Right renal cortex interstitium (tissue), 3 donors: ENCODE data around the gene POLN. TPM values are rescaled to one million over a fixed set of nuclear protein-coding genes. Genes with fewer than 3 reads are reported as not detected.

Experiments
- DNase-seq, 3 donors: peaks; one replicate each; pipeline ENCODE4 v3.0.0-alpha.2; 2013; ENCODE audit warnings: low read depth in 3 of 3, low spot score in 2 of 3
- polyA plus RNA-seq, 3 donors: library from polyadenylated mRNA; unstranded; fragments of 120-200 nt; gene quantifications; one replicate each; pipeline ENCODE4 v1.2.1, GENCODE V29; 2013; ENCODE audit not compliant: insufficient read length in 3 of 3

Gene POLN
- polyA plus RNA-seq, 3 donors, result 2.5 to 3.3 (median 2.8) TPM

- DNase-seq, result no peak
These were observed 10.7 kb upstream of the POLN start for GRCh38 chr4:2252530-2253091.

DNA sequence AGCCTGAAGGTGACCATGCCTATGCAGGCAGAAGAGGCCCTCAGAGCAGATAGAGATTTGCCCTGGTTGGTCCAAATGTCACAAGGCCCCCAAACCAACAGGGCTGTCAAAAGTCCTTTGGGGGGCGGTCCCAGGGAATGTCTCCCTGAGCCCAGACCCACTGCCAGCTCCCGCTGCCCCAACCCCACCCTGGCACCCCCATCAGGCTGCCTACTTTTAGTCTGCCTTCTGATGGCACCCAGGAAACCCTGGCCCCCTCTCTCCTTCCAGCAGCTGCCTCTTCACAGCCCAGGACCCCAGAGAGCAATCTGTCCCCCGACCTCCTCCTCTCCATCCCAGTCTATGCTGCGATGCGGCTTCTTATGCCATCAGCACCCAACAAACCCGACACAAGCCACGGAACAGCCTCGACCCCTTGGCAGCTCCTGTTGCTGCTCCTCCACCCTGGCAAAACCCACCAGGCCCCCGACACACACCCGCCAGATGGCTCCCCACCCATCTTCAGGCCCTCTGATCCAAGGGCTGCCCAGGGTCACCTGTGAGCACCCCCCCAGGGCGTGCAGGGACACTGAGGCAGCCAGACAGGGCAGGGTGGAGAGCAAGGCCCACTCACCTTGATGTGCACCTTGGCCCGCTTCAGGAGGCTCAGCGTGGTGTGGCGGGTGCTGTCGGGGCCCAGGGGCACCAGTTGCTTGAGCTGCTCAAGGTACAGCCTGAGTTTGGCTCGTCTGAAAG, 10.0 kb upstream of the POLN start:
- DNase-seq, result no peak

- no peak for DNase-seq
These were observed 9.3 kb upstream of the POLN start for GRCh38 chr4:2251073-2251794.

DNA sequence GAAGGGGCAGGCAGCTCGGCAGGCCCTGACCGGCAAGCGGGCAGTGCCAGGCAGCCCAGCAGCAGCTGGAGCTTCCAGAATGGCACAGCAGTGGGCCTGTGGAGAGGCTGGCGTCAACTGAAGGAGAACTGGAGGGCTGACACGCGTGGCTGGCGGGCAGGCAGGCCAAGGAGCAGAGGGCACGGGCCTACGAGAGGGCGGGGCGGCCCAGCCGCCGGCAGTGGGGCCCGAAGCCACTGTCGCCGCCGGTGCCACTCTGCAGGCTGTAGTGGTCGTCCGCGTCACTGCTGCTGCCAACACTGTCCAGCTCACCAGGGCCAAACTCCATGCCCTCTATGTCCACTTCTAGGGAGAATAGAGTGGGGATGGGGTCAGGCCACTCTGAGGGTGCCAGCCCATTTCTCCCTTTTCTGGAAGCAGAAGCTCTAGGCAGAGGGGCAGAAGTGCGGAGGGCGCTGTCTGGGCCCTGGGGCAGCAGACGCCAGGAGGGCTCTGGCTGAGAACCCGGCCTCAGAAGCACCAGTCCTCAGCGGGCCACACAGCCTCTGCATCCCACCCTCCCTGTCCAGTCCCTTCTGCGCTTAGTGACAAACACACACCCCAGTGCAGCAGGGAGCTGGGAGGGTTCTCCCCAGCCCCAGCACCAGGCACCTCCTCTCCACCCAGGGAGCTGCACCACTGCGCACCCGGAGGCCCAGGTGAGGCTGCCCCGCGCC, 8.6 kb upstream of the POLN start:
- DNase-seq, result no peak

DNA sequence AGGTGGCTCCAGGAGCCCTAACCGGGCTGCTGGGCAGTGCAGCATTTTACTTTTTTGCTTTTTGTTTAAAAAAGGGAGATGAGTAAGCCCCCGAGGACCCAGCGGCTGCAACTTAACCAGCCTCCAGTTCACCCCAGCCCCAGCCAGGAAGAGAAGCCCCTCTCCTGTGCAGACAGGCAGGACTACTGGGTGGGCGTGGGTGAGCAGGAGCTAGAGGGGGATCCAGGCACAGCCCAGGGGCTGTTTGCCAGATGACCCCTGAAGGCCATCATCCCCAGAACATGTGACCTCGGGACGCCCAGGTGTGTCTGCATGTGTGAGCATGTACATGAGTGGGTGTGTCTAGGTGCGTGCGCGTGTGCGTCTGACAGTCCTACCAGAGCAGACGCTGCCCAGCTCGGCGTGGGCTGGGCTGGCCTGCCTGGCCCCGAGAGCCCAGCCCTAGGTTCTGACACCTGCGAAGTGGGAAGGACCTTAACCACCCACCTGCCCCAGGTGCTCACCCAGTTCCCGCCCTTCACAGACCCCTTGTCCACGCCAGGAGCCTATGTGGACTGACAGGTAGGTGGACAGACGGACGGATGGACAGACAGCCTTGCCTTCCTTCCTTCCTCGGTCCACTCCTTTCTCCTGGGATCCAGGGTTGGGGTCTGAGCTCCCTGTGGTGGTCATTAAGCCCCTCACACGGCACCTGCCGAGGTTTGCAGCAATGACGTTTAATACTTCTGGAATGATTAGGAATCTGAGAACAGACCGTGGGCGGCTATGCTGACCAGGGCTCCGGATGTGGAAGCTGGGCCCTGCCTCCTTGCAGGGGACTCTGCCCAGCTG, 7.8 kb upstream of the POLN start:
- no peak for DNase-seq

- no peak for DNase-seq
These were observed 6.9 kb upstream of the POLN start for GRCh38 chr4:2248821-2249261.

DNA sequence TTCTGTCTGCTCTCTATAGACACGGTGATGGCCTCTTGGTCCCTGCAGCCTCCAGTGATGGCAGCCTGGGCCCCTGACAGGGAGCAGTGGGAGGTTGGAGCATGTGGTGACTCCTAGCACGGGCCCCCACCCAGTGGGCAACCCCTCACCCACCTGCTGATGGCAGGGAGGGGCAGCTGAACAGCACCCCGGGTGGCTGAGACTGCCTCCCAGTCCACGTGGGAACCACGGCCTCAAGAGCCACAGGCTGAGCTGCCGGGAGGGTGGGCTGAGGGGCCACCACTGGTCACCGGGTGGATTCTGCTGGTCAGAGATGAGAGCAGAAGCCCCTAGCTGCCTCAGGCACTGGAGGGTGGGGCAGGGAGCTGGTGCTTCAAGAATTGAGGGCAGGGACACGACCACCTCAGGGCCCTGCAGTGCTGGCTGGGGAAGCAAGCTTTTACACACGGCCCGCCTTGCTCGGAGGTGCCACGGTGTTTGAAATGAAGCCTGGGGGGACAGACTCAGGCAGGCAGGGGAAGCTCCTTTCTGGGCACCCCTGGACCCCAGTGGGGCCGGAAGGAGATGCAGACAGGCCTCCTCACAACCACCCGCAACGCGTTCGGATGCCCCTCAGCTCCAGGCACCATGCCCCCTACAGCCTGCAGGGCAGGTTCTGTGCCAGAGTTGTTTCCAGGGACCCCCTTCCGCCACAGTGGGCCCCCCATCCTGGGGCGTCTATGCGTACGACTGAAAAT, 6.3 kb upstream of the POLN start:
- DNase-seq, result no peak

- no peak for DNase-seq
These were observed 5.5 kb upstream of the POLN start for GRCh38 chr4:2247128-2248043.

GRCh38 chr4:2246384-2247127, 4.6 kb upstream of the POLN start:
- DNase-seq, result no peak

- DNase-seq, result no peak
These were observed 3.9 kb upstream of the POLN start for GRCh38 chr4:2245787-2246275.

- no peak for DNase-seq
These were observed 3.3 kb upstream of the POLN start for GRCh38 chr4:2245057-2245786.

DNA sequence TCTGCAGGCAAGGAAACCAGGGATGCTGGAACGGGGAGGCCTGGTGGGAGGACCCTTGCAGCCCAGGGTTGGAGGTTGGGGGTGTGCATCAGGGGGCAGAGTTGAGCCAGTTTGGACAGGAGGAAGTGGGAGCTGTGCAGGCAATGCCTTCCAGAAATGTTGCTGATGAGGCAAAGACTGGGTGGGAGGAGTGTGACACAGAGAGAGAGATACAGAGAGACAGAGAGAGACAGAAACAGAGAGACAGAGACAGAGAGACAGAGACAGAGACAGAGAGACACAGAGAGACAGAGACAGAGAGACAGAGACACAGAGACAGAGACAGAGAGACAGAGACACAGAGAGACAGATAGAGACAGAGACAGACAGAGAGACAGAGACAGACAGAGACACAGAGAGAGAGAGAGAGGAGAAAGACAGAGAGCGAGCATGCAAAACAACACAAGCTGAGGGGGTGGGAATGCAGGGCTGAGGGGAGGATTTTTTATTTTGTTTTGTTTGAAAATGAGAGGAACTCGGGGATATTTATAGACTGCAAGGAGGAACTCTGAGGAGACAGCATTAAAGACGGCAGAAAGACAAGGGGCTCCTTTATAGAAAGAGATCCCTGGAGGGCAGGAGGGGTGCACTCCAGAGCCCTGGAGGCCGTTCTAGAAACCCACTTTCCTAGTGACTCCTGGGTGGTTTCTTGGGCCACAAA, 1.9 kb upstream of the POLN start:
- no peak for DNase-seq

DNA sequence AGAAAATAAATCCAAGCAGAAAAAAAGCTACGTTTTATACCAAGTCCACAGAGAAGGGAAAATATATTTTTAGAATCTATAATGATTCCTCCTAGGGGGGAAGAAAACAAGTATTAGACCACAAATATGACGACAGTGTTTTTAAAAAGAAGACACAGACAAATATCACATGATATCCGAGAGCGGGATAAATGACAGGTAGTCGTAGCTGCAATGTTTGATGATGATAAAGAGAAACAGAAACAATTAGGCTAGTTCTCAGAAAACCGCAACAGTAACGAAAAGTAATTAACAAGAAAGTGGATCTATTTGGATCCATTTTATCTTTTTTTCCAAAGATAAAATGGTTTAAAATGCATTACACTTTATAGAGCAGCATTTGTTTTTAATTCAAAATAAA, 918 bp downstream of the POLN start:
- no peak for DNase-seq

DNA sequence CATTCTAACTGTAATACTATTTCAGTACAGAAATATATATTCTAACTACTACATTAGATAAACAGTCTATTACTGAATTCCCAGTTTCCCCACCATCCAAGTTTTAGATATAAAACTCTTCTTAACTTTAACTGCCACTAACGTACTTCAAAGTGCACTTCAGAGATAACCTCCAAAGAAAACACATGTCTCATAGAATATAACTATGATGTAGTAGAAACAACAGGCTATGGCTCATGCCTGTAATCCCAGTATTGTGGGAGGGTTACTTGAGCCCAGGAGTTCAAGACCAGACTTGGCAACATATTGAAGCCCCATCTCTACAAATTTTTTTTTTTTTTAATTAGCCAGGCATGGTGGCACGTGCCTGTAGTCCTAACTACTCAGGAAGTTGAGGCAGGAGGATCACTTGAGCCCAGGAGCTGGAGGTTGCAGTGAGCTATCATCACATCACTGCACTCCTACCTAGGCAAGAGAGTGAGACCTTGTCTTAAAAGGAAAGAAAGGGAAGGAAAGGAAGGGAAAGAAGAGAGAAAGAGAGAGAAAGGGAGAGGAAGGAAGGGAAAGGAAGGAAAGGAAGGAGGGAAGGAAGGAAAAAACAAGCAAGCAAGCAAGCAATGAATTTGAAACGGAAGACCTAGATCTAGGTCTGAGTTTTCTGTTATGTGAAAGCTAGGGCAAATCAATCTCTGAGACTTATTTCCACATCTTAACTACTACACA, 4.8 kb downstream of the POLN start:
- no peak for DNase-seq

- DNase-seq, result no peak
These were observed 10.8 kb downstream of the POLN start for GRCh38 chr4:2231082-2231481.

- DNase-seq, result no peak
These were observed 15.7 kb downstream of the POLN start for GRCh38 chr4:2226261-2226660.
